A549 (cell line): ENCODE results near the gene PRKG1. TPM values are rescaled to one million over a fixed set of nuclear protein-coding genes. Genes with fewer than 3 reads are reported as not detected.

Experiments used
- ATAC-seq, 2 experiments: fragments of 200-7000 bp in 1 of 2; fragments of >200 bp in 1 of 2; cut with Nextera tagmentation in 1 of 2; cut with Tn5 transposase in 1 of 2; 3 replicates each; pipeline versions ENCODE4 v1.8.0 to v1.9.1; 2018 to 2020; ENCODE audit warnings: mild to moderate bottlenecking in 1 of 2, moderate library complexity in 1 of 2
- CTCF ChIA-PET: fragments of 300-600 bp; sonication (Branson Sonifier 250); formaldehyde crosslinking; extraction: SDS; loops from one replicate; lab custom pipeline; 2021; ENCODE audit warnings: antibody characterized with exemption, inconsistent platforms; lab: Yijun Ruan, JAX
- POLR2A ChIA-PET: fragments of 350-600 bp; formaldehyde crosslinking; extraction: SDS; loops from one replicate; lab custom pipeline; 2021; ENCODE audit warnings: antibody characterized with exemption, inconsistent platforms; lab: Yijun Ruan, JAX
- DNase-seq, 2 experiments: peaks; one replicate each; pipeline versions ENCODE4 v3.0.0 to v3.0.0-alpha.2; 2011 to 2016; ENCODE audit warnings: low read depth in 1 of 2, low spot score in 1 of 2
- FAIRE-seq: peaks from 2 replicates; lab custom pipeline; 2011; peaks lifted over from hg19 to GRCh38; lab: Jason Lieb, UNC
- H3K27ac ChIP-seq, 2 experiments: fragments of >200 bp; sonication (Bioruptor Twin); formaldehyde crosslinking; 3 replicates each; pipeline ENCODE4 v1.5.1; 2016 to 2017
- H3K4me1 ChIP-seq: fragments of >200 bp; sonication (Bioruptor Twin); formaldehyde crosslinking; 3 replicates; pipeline ENCODE4 v1.6.1; 2016
- H3K4me2 ChIP-seq: fragments of >200 bp; sonication (Bioruptor Twin); formaldehyde crosslinking; 3 replicates; pipeline ENCODE4 v1.6.1; 2016
- H3K4me3 ChIP-seq: fragments of >200 bp; sonication (Bioruptor Twin); formaldehyde crosslinking; 3 replicates; pipeline ENCODE4 v1.5.1; 2016
- H3K9me3 ChIP-seq: fragments of >200 bp; sonication (Bioruptor Twin); formaldehyde crosslinking; 3 replicates; pipeline ENCODE4 v1.6.1; 2016
- BHLHE40 ChIP-seq: IDR thresholded peaks from 2 replicates; pipeline ENCODE4 v1.6.1; 2012; ENCODE audit warnings: low read depth, low read length, inconsistent platforms
- CEBPB ChIP-seq, 2 experiments: fragments of >200 bp in 1 of 2; sonication (Bioruptor Twin) in 1 of 2; formaldehyde crosslinking in 1 of 2; IDR thresholded peaks; 2 replicates each; pipeline ENCODE4 v1.6.1; 2012 to 2016
- EHMT2 ChIP-seq: fragments of 200-600 bp; sonication (generic); IDR thresholded peaks from 2 replicates; pipeline ENCODE4 v1.6.1; 2016; ENCODE audit warnings: antibody characterized with exemption, low read depth, mild to moderate bottlenecking, moderate library complexity
- ESRRA ChIP-seq: fragments of 150-350 bp; IDR thresholded peaks from 2 replicates; pipeline ENCODE4 v1.6.1; 2014; ENCODE audit warnings: mild to moderate bottlenecking, low read length, borderline replicate concordance
- FOSB ChIP-seq: fragments of 250-450 bp; sonication (Bioruptor Pico); IDR thresholded peaks from 2 replicates; pipeline ENCODE4 v1.5.0; 2020; ENCODE audit warnings: mild to moderate bottlenecking, moderate library complexity
- HOXA7 ChIP-seq: fragments of 250-450 bp; sonication (Bioruptor Pico); IDR thresholded peaks from 2 replicates; pipeline ENCODE4 v1.5.0; 2020; ENCODE audit warnings: mild to moderate bottlenecking, moderate library complexity
- HOXB13 ChIP-seq: fragments of 250-450 bp; sonication (Bioruptor Pico); IDR thresholded peaks from 2 replicates; pipeline ENCODE4 v1.5.0; 2020; ENCODE audit warnings: low read depth, mild to moderate bottlenecking, moderate library complexity
- HOXB5 ChIP-seq: fragments of 250-450 bp; sonication (Bioruptor Pico); IDR thresholded peaks from 2 replicates; pipeline ENCODE4 v1.5.0; 2020; ENCODE audit warnings: mild to moderate bottlenecking, moderate library complexity
- JUNB ChIP-seq: fragments of >200 bp; sonication (Bioruptor Twin); formaldehyde crosslinking; IDR thresholded peaks from 2 replicates; pipeline ENCODE4 v1.6.1; 2016
- MAZ ChIP-seq: fragments of 150-350 bp; IDR thresholded peaks from 2 replicates; pipeline ENCODE4 v1.6.1; 2014; ENCODE audit warnings: antibody characterized with exemption, low read depth, low read length, borderline replicate concordance
- MYC ChIP-seq: IDR thresholded peaks from 2 replicates; pipeline ENCODE4 v1.6.1; 2012; ENCODE audit warnings: mild to moderate bottlenecking, inconsistent platforms, low read length, improper control_type of control experiment, borderline replicate concordance
- NFE2L2 ChIP-seq: fragments of 150-350 bp; conservative IDR thresholded peaks from 2 replicates; pipeline ENCODE4 v1.6.1; 2014; ENCODE audit warnings: low read length
- NR3C1 ChIP-seq: fragments of >200 bp; sonication (Bioruptor Twin); formaldehyde crosslinking; IDR thresholded peaks from 3 replicates; pipeline ENCODE4 v1.6.1; 2017
- RAD21 ChIP-seq, 2 experiments: fragments of >200 bp in 1 of 2; sonication (Bioruptor Twin) in 1 of 2; formaldehyde crosslinking in 1 of 2; IDR thresholded peaks in 1 of 2; conservative IDR thresholded peaks in 1 of 2; 2 replicates in 1 of 2; 3 replicates in 1 of 2; pipeline ENCODE4 v1.6.1; 2012 to 2018; ENCODE audit warnings: inconsistent platforms in 1 of 2
- RARB ChIP-seq: fragments of 250-450 bp; sonication (Bioruptor Pico); IDR thresholded peaks from 2 replicates; pipeline ENCODE4 v1.8.0; 2021; ENCODE audit warnings: mild to moderate bottlenecking, moderate library complexity
- RFX5 ChIP-seq: fragments of 450-650 bp; IDR thresholded peaks from 2 replicates; pipeline ENCODE4 v1.7.1; 2014; ENCODE audit warnings: antibody characterized with exemption, mild to moderate bottlenecking, moderate library complexity
- SMC3 ChIP-seq: fragments of >200 bp; sonication (Bioruptor Twin); formaldehyde crosslinking; IDR thresholded peaks from 3 replicates; pipeline ENCODE4 v1.6.1; 2018; ENCODE audit warnings: inconsistent platforms
- SREBF2 ChIP-seq: fragments of 450-650 bp; IDR thresholded peaks from 2 replicates; pipeline ENCODE4 v1.6.1; 2014; ENCODE audit warnings: mild to moderate bottlenecking, moderate library complexity
- TP53 ChIP-seq: fragments of 250-450 bp; sonication (Bioruptor Pico); IDR thresholded peaks from 2 replicates; pipeline ENCODE4 v1.5.0; 2021; ENCODE audit warnings: mild to moderate bottlenecking, moderate library complexity
- ZNF302 ChIP-seq: fragments of 250-450 bp; sonication (Bioruptor Pico); IDR thresholded peaks from 2 replicates; pipeline ENCODE4 v1.9.0; 2021; ENCODE audit warnings: inconsistent platforms, mild to moderate bottlenecking, moderate library complexity
- WGBS: methylation state at CpG from one replicate; pipeline ENCODE4 v1.1.6; 2017; ENCODE audit errors: missing lambda C conversion rate; 5-methylcytosine and 5-hydroxymethylcytosine counted together
- polyA plus RNA-seq, 4 experiments: library from polyadenylated mRNA; depleted of rRNA in 3 of 4; stranded (reverse); fragments of >200 nt; fragmentation: RNase III in 1 of 4; extraction: RNeasy Plus Mini Kit Qiagen cat#74134 plus additional on column Dnase treatment in 1 of 4; gene quantifications; 2 replicates in 3 of 4; 3 replicates in 1 of 4; pipeline ENCODE4 v1.2.3, GENCODE V29; 2011 to 2017
- TF ChIP-seq, protein P1 (sequence below): IDR thresholded peaks from 2 replicates; pipeline ENCODE4 v1.6.1; 2012

Gene PRKG1
- polyA plus RNA-seq, 2 of the 4 experiments (the other 2 are of a cell fraction): not detected

DNA sequence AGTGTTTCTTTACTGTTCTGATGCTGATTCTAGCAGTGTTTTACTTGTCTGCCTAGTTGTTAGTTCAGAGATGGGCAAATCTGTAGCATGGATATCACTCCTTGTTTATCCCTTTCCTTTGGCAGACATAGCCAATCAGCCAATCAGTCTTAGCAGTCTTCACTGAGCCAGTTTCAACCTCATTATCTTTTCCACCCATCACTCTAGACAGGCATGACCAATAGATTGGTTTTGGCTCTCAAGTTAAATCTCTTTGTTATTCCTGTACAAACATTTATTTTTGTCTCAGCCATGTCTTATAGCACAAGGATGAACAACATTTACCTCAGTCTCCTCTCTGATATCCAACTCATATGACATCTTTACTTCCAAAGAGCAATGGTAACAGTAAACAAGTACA lies 109.5 kb downstream of the PRKG1 start:
- TF ChIP-seq EHMT2: no peak
- TF ChIP-seq, all 56 proteins: peak for 0
- ChIA-PET POLR2A (no interaction called here), CTCF (no interaction called here)
- no peaks in the 10 kb centered on the region for H3K4me1 ChIP-seq
- no peak overlapping the region for H3K27ac ChIP-seq
- no peak overlapping the region for H3K4me3 ChIP-seq
- ATAC-seq (no peak), FAIRE-seq (no peak), DNase-seq (no peak)
- H3K4me2 ChIP-seq: no peak overlapping the region
- H3K9me3 ChIP-seq: no peaks in the 10 kb centered on the region

DNA sequence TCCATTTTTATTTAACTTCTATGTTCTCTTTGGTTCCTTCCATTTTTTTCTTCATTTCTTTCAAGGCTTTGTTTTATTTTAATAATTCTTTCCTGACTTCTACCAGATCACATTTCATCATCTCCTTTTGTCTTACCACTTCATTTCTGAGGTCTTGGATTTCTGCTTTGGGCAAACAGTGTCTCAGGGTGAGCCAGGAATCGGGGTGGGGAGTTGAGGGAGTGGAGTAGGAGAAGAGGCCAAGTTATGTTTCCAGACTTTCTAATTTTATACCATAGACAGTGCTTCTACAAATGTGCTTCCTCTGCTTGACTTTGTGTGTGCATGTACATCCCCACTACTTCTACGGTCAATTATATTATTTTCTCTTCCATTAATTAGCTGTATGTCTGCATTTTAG lies 112.1 kb downstream of the PRKG1 start:
- TF ChIP-seq BHLHE40: no peak
- TF ChIP-seq JUNB: no peak
- no peak for TF ChIP-seq SMC3
- no peak for FAIRE-seq
- Histone ChIP-seq H3K9me3 (no peaks in the 10 kb centered on the region), H3K27ac (no peak overlapping the region), H3K4me2 (no peak overlapping the region), H3K4me3 (no peak overlapping the region), H3K4me1 (no peaks in the 10 kb centered on the region)
- ChIA-PET CTCF (no interaction called here), POLR2A (no interaction called here)
- DNase-seq: no peak
- WGBS: 3% methylated on average over 2 of the region's 2 CpGs
- no peak for ATAC-seq

DNA sequence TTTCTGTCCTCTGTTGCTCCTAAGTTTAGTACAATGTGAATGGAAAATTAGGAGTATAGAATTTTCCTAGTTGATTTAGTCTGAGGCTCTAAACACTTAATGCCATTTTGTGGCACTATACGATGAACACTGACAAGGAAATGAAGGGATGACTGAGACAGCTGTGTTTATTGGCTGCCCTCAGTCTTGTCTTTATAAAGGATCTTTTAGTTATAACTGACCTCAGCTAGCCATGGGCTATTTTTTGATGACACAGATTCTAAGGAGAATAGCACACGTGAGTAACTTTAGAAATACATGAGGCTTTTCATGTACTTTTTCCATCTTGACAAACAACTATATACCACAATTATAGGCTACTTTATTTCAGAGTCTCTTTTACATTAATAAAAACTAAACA lies 113.7 kb downstream of the PRKG1 start:
- WGBS: 6% methylated on average over 2 of the region's 2 CpGs
- FAIRE-seq (no peak), ATAC-seq (no peak), DNase-seq (no peak)
- Histone ChIP-seq H3K9me3 (no peaks in the 10 kb centered on the region), H3K27ac (no peak overlapping the region), H3K4me3 (no peak overlapping the region), H3K4me2 (no peak overlapping the region), H3K4me1 (no peaks in the 10 kb centered on the region)
- no peak for TF ChIP-seq SREBF2
- no peak for TF ChIP-seq RFX5
- TF ChIP-seq HOXB5 (CRISPR knock-in tag): no peak
- no peak for TF ChIP-seq TP53 (CRISPR knock-in tag)
- TF ChIP-seq HOXA7 (CRISPR knock-in tag): no peak
- TF ChIP-seq CEBPB (IDR thresholded peaks at IDR 0.05): no peak
- TF ChIP-seq HOXB13 (CRISPR knock-in tag): no peak
- ChIA-PET CTCF (interaction anchor here (1.2 kb wide), 1 partner anchor 69 kb away, joined by 3 read pairs; no protein-coding TSS in a partner anchor), POLR2A (no interaction called here)

DNA sequence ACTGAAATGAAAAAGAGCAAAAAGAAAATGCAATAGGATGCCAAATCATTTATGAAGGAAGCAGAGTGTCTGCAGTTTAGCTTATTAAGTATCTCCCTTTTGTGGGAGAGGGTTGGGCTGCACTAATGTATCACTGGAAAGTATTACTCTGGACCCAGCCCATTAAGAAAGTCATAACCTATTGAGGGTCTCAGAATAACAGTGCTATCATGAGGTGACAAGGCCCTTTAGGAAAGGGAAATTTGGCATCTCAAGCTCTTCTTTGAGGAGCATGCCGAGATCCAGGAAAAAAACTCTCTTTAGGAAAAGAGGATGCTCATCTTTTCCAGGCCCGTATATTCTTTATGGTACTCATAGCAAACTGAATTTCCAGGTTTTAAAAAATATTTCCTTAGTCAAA lies 114.6 kb downstream of the PRKG1 start:
- no peak for ATAC-seq
- no peak overlapping the region for H3K4me3 ChIP-seq
- no peaks in the 10 kb centered on the region for H3K4me1 ChIP-seq
- no peak overlapping the region for H3K4me2 ChIP-seq
- TF ChIP-seq ZNF302 (CRISPR knock-in tag) (no peak), TP53 (CRISPR knock-in tag) (no peak), ESRRA (no peak), NFE2L2 (no peak), HOXA7 (CRISPR knock-in tag) (no peak), MYC (no peak), FOSB (no peak)
- TF ChIP-seq, all 56 proteins: peak for 0
- no peaks in the 10 kb centered on the region for H3K9me3 ChIP-seq
- FAIRE-seq (no peak), DNase-seq (no peak)
- CTCF ChIA-PET: no interaction called here
- POLR2A ChIA-PET: no interaction called here
- WGBS: 3% methylated on average over 2 of the region's 2 CpGs
- no peak overlapping the region for H3K27ac ChIP-seq

DNA sequence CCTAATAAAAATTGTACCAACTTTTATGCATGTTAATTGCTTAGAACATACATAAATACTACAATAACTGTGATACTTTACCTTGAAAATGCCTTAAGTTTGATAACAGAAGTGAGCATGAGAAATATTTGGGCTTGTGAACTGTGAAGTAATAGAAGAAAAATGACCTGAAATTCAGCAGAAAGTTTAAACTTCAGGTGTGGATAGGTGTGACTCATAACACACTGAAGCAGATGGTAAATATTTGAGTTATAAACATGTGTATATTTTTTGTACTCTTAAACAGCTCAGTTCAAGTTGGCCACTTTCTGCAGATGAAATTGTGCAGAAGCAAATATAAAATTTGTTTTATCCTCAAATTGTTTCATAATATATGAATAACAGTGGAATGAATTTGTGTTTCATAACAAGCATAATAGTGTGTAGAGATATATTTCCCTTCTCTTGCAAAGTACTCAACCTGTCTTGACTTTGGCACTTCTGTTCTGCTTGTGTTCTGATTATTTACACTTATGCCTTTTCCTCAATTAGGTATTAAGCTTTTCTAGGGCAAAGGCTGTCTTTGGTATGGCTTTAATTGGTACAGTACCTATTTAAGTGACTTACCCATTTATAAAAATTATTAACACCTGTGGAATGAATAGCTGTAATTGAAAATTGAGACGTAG lies 122.4 kb downstream of the PRKG1 start:
- POLR2A ChIA-PET: no interaction called here

More for the DNA sequence above, 122.4 kb downstream of the PRKG1 start:
- no peak for FAIRE-seq
- CTCF ChIA-PET: no interaction called here
- no peak for TF ChIP-seq RFX5
- TF ChIP-seq NR3C1: no peak
- no peak for TF ChIP-seq RARB (CRISPR knock-in tag)
- TF ChIP-seq RAD21 (conservative IDR thresholded peaks at IDR 0.05 in 1 of 2, IDR thresholded peaks at IDR 0.05 in 1 of 2): no peak
- no peak for TF ChIP-seq MAZ
- TF ChIP-seq, protein P1, sequence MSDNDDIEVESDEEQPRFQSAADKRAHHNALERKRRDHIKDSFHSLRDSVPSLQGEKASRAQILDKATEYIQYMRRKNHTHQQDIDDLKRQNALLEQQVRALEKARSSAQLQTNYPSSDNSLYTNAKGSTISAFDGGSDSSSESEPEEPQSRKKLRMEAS: no peak
- no peak for TF ChIP-seq HOXB13 (CRISPR knock-in tag)
- Histone ChIP-seq H3K4me2 (no peak overlapping the region), H3K9me3 (no peaks in the 10 kb centered on the region), H3K4me1 (no peaks in the 10 kb centered on the region), H3K27ac (no peak overlapping the region), H3K4me3 (no peak overlapping the region)
- no peak for ATAC-seq
- WGBS: 18% methylated on average over 1 of the region's 1 CpG
- no peak for DNase-seq
